ENCODE data around the gene MCRIP1. TPM values are rescaled to one million over a fixed set of nuclear protein-coding genes. Genes with fewer than 3 reads are reported as not detected.

MCRIP1 gene
- polyA plus RNA-seq, 1 experiment, result 63.2 TPM

DNA sequence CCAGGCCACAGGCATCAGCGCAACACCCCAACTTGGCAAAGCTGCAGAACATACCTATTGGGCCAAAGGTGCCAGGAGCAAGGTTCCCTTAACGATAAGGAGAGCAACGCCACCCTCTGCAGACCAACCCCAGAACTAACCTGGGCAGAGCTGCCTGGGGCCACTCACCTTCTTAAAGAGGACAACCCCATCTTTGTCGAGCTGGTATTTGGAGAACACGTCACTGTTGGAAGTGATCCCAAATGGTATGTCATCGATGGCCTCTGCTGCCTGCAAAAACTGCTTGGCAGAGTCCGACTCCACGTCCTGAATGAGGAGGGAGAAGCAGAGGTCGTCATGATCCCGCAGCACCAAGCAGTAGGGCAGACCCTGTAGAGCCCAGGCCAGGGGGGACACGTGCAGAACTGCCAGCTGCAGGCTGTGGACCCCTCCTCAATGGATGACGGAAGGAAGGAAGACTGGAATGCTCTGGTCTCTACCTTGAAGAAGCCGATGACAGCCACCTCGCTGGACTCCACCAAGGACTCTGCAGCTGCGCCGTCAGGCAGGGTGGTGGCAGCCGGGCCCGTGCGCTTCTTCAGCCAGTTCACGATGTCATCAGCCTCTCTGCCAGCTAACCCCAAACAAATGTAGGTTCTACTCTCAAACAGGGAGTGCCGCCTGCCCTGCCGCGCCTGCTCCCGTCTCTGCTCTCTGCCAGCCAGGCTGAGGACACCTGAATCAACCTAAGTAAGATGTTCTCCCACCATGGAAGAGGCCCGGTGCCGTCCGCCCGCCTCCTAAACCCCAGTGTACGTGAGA is 22.1 kb upstream of the MCRIP1 start:
- POLR2A ChIA-PET, result interaction anchor here (1.0 kb wide), 1 partner anchor 172 kb away, joined by 3 read pairs; the partner anchor contains the start of genes ARL16 and HGS

DNA sequence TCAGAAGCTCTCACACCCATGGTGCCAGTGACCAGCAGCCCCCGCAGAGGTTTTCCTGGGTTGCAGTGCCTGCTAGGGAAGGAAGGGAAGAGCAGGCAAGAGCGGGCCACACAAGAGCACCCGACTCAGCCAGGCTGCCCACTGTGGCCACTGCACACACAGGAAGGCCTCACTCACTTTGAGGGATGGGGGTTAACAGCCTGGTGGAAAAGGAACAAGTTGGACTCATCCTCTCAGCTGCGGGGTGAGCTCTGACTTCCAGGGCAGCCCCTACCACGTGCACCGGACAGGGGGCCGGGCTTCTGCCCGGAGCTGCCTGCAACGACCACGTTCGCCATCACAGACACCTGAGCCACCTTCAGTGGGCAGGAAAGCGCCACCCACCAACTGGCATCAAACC is 19.1 kb upstream of the MCRIP1 start:
- DNase-seq (ENCODE audit: low read depth, low spot score), result no peak
- ChIA-PET CTCF (no interaction called here), POLR2A (interaction anchor here (0.5 to 1.9 kb wide), 2 partner anchors 9 to 113 kb away, joined by 5 read pairs; partner anchors contain the start of gene P4HB)
- no peaks in the 10 kb centered on the region for H3K27me3 ChIP-seq (ENCODE audit: control insufficient read depth, insufficient read depth, low read length)
- no peaks in the 10 kb centered on the region; the same call in 1 of the 2 replicates for H3K9me3 ChIP-seq (ENCODE audit: control insufficient read depth, insufficient read depth, low read length)
- H3K27ac ChIP-seq (ENCODE audit: low read depth, low read length), result no peak overlapping the region
- H3K4me3 ChIP-seq (ENCODE audit: low read depth, low read length), result no peak overlapping the region
- TF ChIP-seq, protein P1, sequence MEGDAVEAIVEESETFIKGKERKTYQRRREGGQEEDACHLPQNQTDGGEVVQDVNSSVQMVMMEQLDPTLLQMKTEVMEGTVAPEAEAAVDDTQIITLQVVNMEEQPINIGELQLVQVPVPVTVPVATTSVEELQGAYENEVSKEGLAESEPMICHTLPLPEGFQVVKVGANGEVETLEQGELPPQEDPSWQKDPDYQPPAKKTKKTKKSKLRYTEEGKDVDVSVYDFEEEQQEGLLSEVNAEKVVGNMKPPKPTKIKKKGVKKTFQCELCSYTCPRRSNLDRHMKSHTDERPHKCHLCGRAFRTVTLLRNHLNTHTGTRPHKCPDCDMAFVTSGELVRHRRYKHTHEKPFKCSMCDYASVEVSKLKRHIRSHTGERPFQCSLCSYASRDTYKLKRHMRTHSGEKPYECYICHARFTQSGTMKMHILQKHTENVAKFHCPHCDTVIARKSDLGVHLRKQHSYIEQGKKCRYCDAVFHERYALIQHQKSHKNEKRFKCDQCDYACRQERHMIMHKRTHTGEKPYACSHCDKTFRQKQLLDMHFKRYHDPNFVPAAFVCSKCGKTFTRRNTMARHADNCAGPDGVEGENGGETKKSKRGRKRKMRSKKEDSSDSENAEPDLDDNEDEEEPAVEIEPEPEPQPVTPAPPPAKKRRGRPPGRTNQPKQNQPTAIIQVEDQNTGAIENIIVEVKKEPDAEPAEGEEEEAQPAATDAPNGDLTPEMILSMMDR (IDR thresholded peaks at IDR 0.05; ENCODE audit: low read depth, low read length), result no peak

More for the DNA sequence above, 22.1 kb upstream of the MCRIP1 start:
- CTCF ChIA-PET, result no interaction called here
- no peak overlapping the region for H3K27ac ChIP-seq (ENCODE audit: low read depth, low read length)
- H3K4me3 ChIP-seq (ENCODE audit: low read depth, low read length), result no peak overlapping the region
- TF ChIP-seq, protein P1 (IDR thresholded peaks at IDR 0.05; ENCODE audit: low read depth, low read length), result no peak
- no peaks in the 10 kb centered on the region; the same call in 1 of the 2 replicates for H3K9me3 ChIP-seq (ENCODE audit: control insufficient read depth, insufficient read depth, low read length)
- no peaks in the 10 kb centered on the region for H3K27me3 ChIP-seq (ENCODE audit: control insufficient read depth, insufficient read depth, low read length)
- DNase-seq (ENCODE audit: low read depth, low spot score), result no peak

DNA sequence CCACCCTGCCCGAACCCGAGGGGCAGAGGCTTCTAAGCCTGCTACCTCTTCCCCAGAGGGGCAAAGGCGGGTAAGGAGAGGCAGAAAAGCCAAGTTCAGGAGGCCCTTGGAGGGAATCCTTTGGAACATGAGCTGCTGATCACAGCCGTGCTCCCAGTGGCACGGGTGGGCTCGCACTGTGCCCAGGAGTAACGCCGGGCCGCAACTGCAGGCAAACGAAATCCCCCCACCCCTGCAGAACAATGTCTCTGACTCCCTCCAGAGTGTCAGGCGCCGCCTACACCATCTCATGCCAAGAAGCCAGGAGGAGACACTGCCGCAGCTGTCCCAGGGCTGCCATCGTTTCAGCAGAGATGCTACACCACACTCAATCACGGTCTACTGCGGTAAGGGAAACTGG is 18.3 kb upstream of the MCRIP1 start:
- Histone ChIP-seq H3K4me3 (ENCODE audit: low read depth, low read length) (no peak overlapping the region), H3K27me3 (ENCODE audit: control insufficient read depth, insufficient read depth, low read length) (no peaks in the 10 kb centered on the region), H3K9me3 (ENCODE audit: control insufficient read depth, insufficient read depth, low read length) (no peaks in the 10 kb centered on the region; the same call in 1 of the 2 replicates), H3K27ac (ENCODE audit: low read depth, low read length) (no peak overlapping the region)
- POLR2A ChIA-PET, result interaction anchor here (0.6 to 1.9 kb wide), 2 partner anchors 9 to 24 kb away, joined by 5 to 9 read pairs; partner anchors contain the start of gene P4HB
- TF ChIP-seq, protein P1 (IDR thresholded peaks at IDR 0.05; ENCODE audit: low read depth, low read length), result no peak
- CTCF ChIA-PET, result no interaction called here
- no peak for DNase-seq (ENCODE audit: low read depth, low spot score)

DNA sequence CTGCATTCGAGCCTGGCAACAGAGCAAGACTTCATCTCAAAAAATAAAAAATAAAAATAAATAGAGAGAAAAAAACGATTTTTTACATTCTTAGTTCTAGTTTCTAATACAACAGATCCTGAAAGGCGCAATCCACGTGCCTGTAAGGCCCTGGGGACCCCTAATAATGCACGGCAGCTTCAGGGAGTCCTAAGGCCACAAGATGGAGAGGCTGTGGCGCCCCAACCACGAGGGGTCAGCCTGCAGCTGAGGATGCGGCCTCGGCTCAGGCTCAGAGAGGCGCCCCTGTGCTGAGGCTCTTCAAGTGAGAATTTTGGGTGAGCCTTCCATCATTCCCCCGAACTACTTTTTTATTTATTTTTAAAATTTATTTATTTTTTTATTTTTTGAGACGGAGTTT is 16.4 kb upstream of the MCRIP1 start:
- no peak overlapping the region for H3K4me3 ChIP-seq (ENCODE audit: low read depth, low read length)
- TF ChIP-seq, protein P1 (IDR thresholded peaks at IDR 0.05; ENCODE audit: low read depth, low read length), result no peak
- no peak for DNase-seq (ENCODE audit: low read depth, low spot score)
- ChIA-PET CTCF (no interaction called here), POLR2A (interaction anchor here (1.0 kb wide), 1 partner anchor 11 kb away, joined by 4 read pairs; the partner anchor contains the start of gene P4HB)
- no peaks in the 10 kb centered on the region; the same call in 1 of the 2 replicates for H3K9me3 ChIP-seq (ENCODE audit: control insufficient read depth, insufficient read depth, low read length)
- no peaks in the 10 kb centered on the region for H3K27me3 ChIP-seq (ENCODE audit: control insufficient read depth, insufficient read depth, low read length)
- no peak overlapping the region for H3K27ac ChIP-seq (ENCODE audit: low read depth, low read length)
